GM21786 (cell line): ENCODE measurements around the gene GSTA1.
"Not testable (repeated sequence)": the region's sequence is repeated elsewhere in the genome, so short reads cannot be mapped to it uniquely, and the experiment has no call there.

Source experiments
- ATAC-seq: cut with Tn5 transposase; IDR thresholded peaks from one replicate; pipeline ENCODE4 v1.9.1; 2021; ENCODE audit not compliant: unreplicated experiment

The GSTA1 gene

GRCh38 chr6:52759085-52759484, 44.5 kb downstream of the GSTA1 start:
- no peak for ATAC-seq

- ATAC-seq: not testable (repeated sequence)
These were observed 45.8 kb downstream of the GSTA1 start for GRCh38 chr6:52757651-52758338.

GRCh38 chr6:52754443-52754842, 49.2 kb downstream of the GSTA1 start:
- ATAC-seq: no peak

GRCh38 chr6:52753137-52753536, 50.5 kb downstream of the GSTA1 start:
- ATAC-seq: not testable (repeated sequence)

GRCh38 chr6:52752310-52752709, 51.3 kb downstream of the GSTA1 start:
- no peak for ATAC-seq

GRCh38 chr6:52749556-52750152, 54.0 kb downstream of the GSTA1 start:
- no peak for ATAC-seq

- ATAC-seq: not testable (repeated sequence)
These were observed 56.3 kb downstream of the GSTA1 start for GRCh38 chr6:52747301-52747700.

- no peak for ATAC-seq
These were observed 57.4 kb downstream of the GSTA1 start for GRCh38 chr6:52746213-52746612.

- ATAC-seq: no peak
These were observed 57.8 kb downstream of the GSTA1 start for GRCh38 chr6:52745764-52746201.

- no peak for ATAC-seq
These were observed 61.7 kb downstream of the GSTA1 start for GRCh38 chr6:52741872-52742271.
